Kidney (tissue), 14 donors: ENCODE measurements around the gene MEF2B. TPM values are rescaled to one million over a fixed set of nuclear protein-coding genes. Genes with fewer than 3 reads are reported as not detected.

Experiments used
- DNase-seq, 5 donors: peaks; one replicate each; pipeline ENCODE4 v3.0.0-alpha.2; 2013 to 2020
- FAIRE-seq: peaks from 2 replicates; lab custom pipeline; 2012; peaks lifted over from hg19 to GRCh38; lab: Jason Lieb, UNC
- H3K27ac ChIP-seq, 2 donors: one replicate each; pipeline ENCODE4 v1.7.0; 2013; ENCODE audit warnings: low read depth in 2 of 2, low read length in 2 of 2, inconsistent platforms in 1 of 2
- H3K27me3 ChIP-seq: one replicate; pipeline ENCODE4 v1.7.1; 2013; ENCODE audit warnings: low read length, inconsistent platforms; ENCODE audit not compliant: control insufficient read depth, insufficient read depth
- H3K36me3 ChIP-seq, 3 donors: one replicate each; pipeline versions ENCODE4 v1.7.0 to v1.7.1; 2013; ENCODE audit warnings: low read length in 3 of 3, control low read depth in 1 of 3, inconsistent platforms in 1 of 3; ENCODE audit not compliant: insufficient read depth in 3 of 3, control insufficient read depth in 2 of 3
- H3K4me1 ChIP-seq, 3 donors: one replicate each; pipeline versions ENCODE4 v1.7.0 to v1.7.1; 2013; ENCODE audit warnings: low read length in 3 of 3, inconsistent platforms in 1 of 3, low read depth in 1 of 3; ENCODE audit not compliant: control insufficient read depth in 2 of 3, insufficient read depth in 2 of 3
- H3K4me3 ChIP-seq, 3 donors: one replicate each; pipeline versions ENCODE4 v1.7.0 to v1.8.1; 2013; ENCODE audit warnings: low read length in 3 of 3, control low read depth in 1 of 3, inconsistent platforms in 1 of 3
- H3K9ac ChIP-seq, 3 donors: one replicate each; pipeline versions ENCODE4 v1.7.0 to v1.7.1; 2013; ENCODE audit warnings: low read length in 3 of 3, control low read depth in 1 of 3, inconsistent platforms in 1 of 3
- H3K9me3 ChIP-seq, 3 donors: one replicate each; pipeline versions ENCODE4 v1.7.0 to v1.7.1; 2013; ENCODE audit warnings: low read length in 3 of 3, control low read depth in 1 of 3, inconsistent platforms in 1 of 3; ENCODE audit not compliant: control insufficient read depth in 2 of 3, insufficient read depth in 1 of 3
- intact Hi-C: fragments of 100-400 bp; cut with DNase I; formaldehyde crosslinking; loops from one replicate; pipeline ENCODE4 v1.11.1; 2022
- polyA plus RNA-seq: library from polyadenylated mRNA; stranded (reverse); fragments of 350-450 nt; fragmentation: Illumina TruSeq; extraction: RNeasy Lipid Tissue Mini Kit (QIAGEN cat#74804); gene quantifications from one replicate; pipeline ENCODE4 v1.2.3, GENCODE V29; 2014; ENCODE audit warnings: low read depth, low replicate concordance; ENCODE audit not compliant: insufficient read depth
- total RNA-seq: library from RNA; stranded (reverse); fragmentation: NEBNext Ultra II Directional; extraction: Animal tissue kit (Norgen Biotek cat#: 25700); gene quantifications from one replicate; pipeline ENCODE4 v1.2.1, GENCODE V29; 2021
- TF ChIP-seq, protein P1 (sequence below): IDR thresholded peaks from 3 replicates; pipeline ENCODE4 v1.5.1; 2012; ENCODE audit warnings: mild to moderate bottlenecking, moderate library complexity, borderline replicate concordance; ENCODE audit not compliant: insufficient read depth; ENCODE audit errors: extremely low read depth
- donor health status: control.
- donor health status: control.
- donor health status: control.
- donor health status: control.
- donor health status: control.
- donor health status: DM: yes; HTN: yes; CAD: no.
- donor health status: Normal renal cell carcinoma (clear cell type).

MEF2B gene
- total and polyA plus RNA-seq, 2 donors from 2014 or later, result 0.47 to 3.4 TPM

DNA sequence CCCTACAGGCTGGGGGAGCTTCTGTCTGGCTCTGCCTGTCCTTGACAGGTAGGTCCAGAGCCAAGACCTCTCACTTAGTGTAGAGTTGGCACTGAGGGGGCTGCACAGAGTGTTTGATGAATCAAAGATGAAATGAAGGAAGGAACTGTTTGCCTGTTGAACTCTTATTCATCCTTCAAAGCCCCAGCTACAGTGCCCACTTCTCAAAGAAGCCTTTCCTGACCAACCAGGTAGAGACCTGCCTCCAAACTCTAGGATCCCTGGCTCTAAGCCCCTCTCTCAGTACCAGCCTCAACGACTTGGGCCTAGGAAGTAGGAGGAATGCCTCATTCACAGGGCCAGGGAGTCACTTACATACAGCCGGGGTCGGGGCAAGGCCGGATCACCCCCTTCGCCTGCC, 22.7 kb downstream of the MEF2B start:
- intact Hi-C loops, result no loop called here
- H3K9ac ChIP-seq, result no peak overlapping the region
- FAIRE-seq (no peak), DNase-seq (no peak)
- H3K4me3 ChIP-seq, result no peak overlapping the region
- H3K27me3 ChIP-seq, result no peaks in the 10 kb centered on the region
- no peaks in the 10 kb centered on the region for H3K36me3 ChIP-seq
- H3K9me3 ChIP-seq, result no peaks in the 10 kb centered on the region
- TF ChIP-seq, protein P1, sequence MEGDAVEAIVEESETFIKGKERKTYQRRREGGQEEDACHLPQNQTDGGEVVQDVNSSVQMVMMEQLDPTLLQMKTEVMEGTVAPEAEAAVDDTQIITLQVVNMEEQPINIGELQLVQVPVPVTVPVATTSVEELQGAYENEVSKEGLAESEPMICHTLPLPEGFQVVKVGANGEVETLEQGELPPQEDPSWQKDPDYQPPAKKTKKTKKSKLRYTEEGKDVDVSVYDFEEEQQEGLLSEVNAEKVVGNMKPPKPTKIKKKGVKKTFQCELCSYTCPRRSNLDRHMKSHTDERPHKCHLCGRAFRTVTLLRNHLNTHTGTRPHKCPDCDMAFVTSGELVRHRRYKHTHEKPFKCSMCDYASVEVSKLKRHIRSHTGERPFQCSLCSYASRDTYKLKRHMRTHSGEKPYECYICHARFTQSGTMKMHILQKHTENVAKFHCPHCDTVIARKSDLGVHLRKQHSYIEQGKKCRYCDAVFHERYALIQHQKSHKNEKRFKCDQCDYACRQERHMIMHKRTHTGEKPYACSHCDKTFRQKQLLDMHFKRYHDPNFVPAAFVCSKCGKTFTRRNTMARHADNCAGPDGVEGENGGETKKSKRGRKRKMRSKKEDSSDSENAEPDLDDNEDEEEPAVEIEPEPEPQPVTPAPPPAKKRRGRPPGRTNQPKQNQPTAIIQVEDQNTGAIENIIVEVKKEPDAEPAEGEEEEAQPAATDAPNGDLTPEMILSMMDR, result no peak
- H3K4me1 ChIP-seq, result no peaks in the 10 kb centered on the region
- H3K27ac ChIP-seq, result no peak overlapping the region

DNA sequence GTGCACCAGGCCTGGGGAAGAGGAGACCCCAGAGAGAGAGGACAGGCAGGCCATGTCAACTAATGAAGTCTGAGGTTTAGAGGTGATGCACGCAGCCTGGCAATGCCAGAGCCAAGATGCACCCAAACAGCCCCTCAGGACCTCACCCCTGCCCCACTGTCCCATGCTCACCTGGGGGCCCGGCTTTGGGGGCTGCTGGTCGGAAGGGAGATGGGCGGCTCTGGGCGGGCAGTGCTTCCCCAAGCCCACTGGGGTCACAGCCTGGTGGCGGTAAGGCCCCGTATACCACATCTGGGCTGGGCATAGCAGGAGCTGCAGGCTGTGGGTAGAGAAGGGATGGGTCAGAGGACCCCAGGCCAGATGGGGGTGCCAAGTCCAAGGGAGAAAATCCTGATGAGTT, 23.2 kb downstream of the MEF2B start:
- H3K4me3 ChIP-seq, result no peak overlapping the region
- H3K27me3 ChIP-seq, result no peaks in the 10 kb centered on the region
- TF ChIP-seq, protein P1, result no peak
- H3K9ac ChIP-seq, result no peak overlapping the region
- H3K27ac ChIP-seq, result no peak overlapping the region
- H3K36me3 ChIP-seq, result no peaks in the 10 kb centered on the region
- H3K9me3 ChIP-seq, result no peaks in the 10 kb centered on the region
- FAIRE-seq (no peak), DNase-seq (no peak)
- H3K4me1 ChIP-seq, result no peaks in the 10 kb centered on the region
- intact Hi-C loops, result no loop called here

DNA sequence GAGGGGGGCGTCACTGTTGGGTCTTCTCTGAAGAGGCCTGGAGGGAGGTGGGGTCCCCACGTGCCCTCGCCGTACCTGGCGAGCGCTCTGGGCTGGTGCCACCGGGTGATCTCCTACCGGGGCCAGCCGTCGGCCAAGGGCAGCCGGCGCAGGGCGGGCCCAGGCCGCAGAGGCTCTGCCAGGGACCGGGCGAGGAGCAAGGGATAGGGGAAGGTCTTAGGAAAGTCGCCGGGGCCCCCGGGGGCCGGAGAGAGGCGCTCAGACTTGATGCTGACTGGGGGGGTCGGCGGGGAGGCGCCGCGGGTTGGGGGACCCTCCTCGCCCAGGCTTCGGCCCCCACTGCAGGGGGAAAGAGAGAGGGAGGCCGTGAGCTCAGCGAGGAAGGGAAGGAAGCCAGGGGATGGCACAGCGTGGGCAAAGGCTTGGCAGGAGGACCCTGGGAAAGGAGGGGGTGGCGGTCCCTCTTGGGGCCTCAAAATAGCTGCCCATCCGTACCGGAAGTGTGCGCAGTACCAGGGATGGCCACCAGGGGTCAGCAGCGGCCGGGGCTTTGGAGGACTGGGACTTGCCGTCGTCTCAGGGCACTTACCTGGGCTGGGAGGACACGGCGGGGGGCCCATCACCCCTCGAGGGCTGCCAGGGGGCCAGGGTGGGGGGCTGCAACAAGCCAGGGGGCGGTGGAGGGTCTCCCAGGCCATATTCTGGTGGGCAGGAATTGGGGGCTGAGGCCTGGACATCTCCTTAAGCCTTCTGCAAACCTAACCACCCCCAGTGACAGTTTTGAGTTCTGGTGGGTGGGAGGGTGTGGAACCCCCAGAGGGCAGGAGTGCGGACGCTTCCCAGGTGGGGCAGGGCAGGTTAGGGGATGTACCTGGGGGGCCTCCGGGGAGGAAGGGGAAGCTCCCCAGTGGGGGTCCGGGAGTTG, 24.1 kb downstream of the MEF2B start:
- H3K4me3 ChIP-seq, result no peak overlapping the region
- no peak for FAIRE-seq
- intact Hi-C loops, result no loop called here

More for the DNA sequence above, 24.1 kb downstream of the MEF2B start:
- Histone ChIP-seq H3K9me3 (no peaks in the 10 kb centered on the region), H3K27me3 (no peaks in the 10 kb centered on the region), H3K4me1 (no peaks in the 10 kb centered on the region), H3K9ac (no peak overlapping the region), H3K27ac (no peak overlapping the region), H3K36me3 (no peaks in the 10 kb centered on the region)
- peak; percentile 72 to 92 (median 86) for DNase-seq
- TF ChIP-seq, protein P1, result peak; percentile 97
